ENCODE results near the gene STIM1. TPM values are rescaled to one million over a fixed set of nuclear protein-coding genes. Genes with fewer than 3 reads are reported as not detected.
A peak's percentile ranks its signal among the peaks of the same experiment; 100 is the strongest.

Gene STIM1
- total RNA-seq, 4 donors from 2014 or later = 65.2 to 150 (median 92.6) TPM

DNA sequence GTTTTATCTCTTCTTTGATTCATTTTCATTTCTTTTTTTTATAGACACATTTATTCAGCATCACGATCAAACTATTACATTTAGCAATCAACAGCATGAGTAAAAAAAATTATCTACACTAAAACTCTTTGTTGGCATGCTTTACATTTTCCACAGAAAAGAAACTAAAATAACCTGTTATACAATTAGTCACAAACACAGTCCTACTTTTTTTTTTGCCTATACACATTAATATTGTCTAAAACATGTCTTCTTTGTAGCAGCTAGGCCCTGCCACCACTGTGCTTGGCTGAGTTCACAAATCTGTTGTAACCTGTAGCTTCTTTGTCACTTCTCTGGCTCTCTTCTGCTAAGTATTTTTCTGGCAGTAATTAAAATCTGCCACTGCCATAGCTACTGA lies 117.0 kb downstream of the STIM1 start:
- peak overlapping the region in 2 of 4 donors; percentile 23 to 47 for H3K27ac ChIP-seq (replicated peaks in 1 of 4)
- TF ChIP-seq, protein P1, sequence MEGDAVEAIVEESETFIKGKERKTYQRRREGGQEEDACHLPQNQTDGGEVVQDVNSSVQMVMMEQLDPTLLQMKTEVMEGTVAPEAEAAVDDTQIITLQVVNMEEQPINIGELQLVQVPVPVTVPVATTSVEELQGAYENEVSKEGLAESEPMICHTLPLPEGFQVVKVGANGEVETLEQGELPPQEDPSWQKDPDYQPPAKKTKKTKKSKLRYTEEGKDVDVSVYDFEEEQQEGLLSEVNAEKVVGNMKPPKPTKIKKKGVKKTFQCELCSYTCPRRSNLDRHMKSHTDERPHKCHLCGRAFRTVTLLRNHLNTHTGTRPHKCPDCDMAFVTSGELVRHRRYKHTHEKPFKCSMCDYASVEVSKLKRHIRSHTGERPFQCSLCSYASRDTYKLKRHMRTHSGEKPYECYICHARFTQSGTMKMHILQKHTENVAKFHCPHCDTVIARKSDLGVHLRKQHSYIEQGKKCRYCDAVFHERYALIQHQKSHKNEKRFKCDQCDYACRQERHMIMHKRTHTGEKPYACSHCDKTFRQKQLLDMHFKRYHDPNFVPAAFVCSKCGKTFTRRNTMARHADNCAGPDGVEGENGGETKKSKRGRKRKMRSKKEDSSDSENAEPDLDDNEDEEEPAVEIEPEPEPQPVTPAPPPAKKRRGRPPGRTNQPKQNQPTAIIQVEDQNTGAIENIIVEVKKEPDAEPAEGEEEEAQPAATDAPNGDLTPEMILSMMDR (IDR thresholded peaks at IDR 0.05) = no peak
- no peak for TF ChIP-seq POLR2A (IDR thresholded peaks at IDR 0.05; ENCODE audit: low read depth)
- no peak for TF ChIP-seq EP300 (IDR thresholded peaks at IDR 0.05)
- TF ChIP-seq POLR2AphosphoS5 (IDR thresholded peaks at IDR 0.05) = no peak
- 36% methylated on average over 1 of the region's 1 CpG for WGBS
- H3K4me3 ChIP-seq = no peak overlapping the region
- H3K9me3 ChIP-seq = no peaks in the 10 kb centered on the region
- intact Hi-C loops (cut with DNase I) = no loop called here
- peaks cover 0 to 10% (median 0%) of the 10 kb centered on the region in 4 donors for H3K36me3 ChIP-seq
- no peaks in the 10 kb centered on the region for H3K27me3 ChIP-seq
- DNase-seq (ENCODE audit: extremely low spot score) = no peak
- H3K4me1 ChIP-seq = peaks cover 0 to 43% (median 40%) of the 10 kb centered on the region in 4 donors

DNA sequence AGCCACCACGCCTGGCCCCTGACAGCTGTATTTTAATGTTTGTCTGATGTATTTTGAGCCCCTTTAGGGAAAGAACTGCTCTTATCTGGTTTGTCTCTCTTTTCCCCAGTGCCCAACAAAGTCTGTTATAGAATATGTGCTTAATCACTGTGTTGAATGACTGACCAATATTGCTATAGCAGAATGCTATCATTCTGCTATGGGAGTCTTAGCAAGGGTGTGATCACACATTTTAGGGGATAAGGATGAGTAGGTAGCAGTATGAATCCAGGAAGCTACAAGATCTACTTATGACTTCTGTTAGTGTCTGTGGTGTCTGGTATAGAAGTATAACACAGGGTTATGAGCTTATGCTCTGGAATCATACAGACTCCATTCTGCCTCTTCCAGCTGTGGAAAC lies 121.6 kb downstream of the STIM1 start:
- intact Hi-C loops (cut with DNase I) = no loop called here
- 94% methylated on average over 1 of the region's 1 CpG for WGBS

DNA sequence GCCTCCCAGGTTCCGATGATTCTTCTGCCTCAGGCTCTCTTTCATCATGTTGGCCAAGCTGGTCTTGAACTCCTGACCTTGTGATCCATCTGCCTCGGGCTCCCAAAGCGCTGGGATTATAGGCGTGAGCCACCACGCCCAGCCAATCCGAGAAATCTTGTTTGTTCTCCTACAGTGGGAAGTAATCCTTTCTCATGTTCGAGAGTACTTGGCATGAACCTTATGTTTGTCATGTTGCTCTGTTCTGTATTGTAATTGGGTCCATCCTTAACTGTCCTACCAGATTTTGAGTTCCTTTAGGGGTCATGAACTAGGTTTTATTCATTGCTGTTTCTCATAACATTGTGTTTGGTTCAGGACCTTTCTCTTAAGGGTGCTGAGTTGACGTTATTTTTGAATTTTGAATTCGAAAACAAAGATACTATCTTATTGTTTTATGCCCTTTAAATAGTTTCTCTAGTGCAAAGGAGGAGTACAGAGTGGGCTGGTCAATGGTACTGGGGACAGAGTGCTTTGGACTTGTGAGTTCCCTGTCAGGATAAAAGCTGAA lies 125.7 kb downstream of the STIM1 start:
- no peak overlapping the region for H3K27ac ChIP-seq (replicated peaks in 1 of 4)
- no peaks in the 10 kb centered on the region for H3K27me3 ChIP-seq
- intact Hi-C loops (cut with DNase I) = loop anchor here (10.0 kb wide), 2 partner anchors 84 to 126 kb away; partner anchors contain the start of gene STIM1
- no peaks in the 10 kb centered on the region for H3K9me3 ChIP-seq
- DNase-seq (ENCODE audit: extremely low spot score) = no peak
- no peak for TF ChIP-seq POLR2A (IDR thresholded peaks at IDR 0.05; ENCODE audit: low read depth)
- no peak for TF ChIP-seq POLR2AphosphoS5 (IDR thresholded peaks at IDR 0.05)
- TF ChIP-seq, protein P1 (IDR thresholded peaks at IDR 0.05) = no peak
- no peak for TF ChIP-seq EP300 (IDR thresholded peaks at IDR 0.05)
- H3K36me3 ChIP-seq = no peaks in the 10 kb centered on the region
- WGBS = 93% methylated on average over 9 of the region's 9 CpGs
- peaks cover 9 to 54% (median 36%) of the 10 kb centered on the region in 4 donors for H3K4me1 ChIP-seq
- no peak overlapping the region for H3K4me3 ChIP-seq

More for the DNA sequence above, 121.6 kb downstream of the STIM1 start:
- no peaks in the 10 kb centered on the region for H3K36me3 ChIP-seq
- no peak overlapping the region for H3K4me3 ChIP-seq
- no peak overlapping the region for H3K27ac ChIP-seq (replicated peaks in 1 of 4)
- no peaks in the 10 kb centered on the region for H3K27me3 ChIP-seq
- H3K9me3 ChIP-seq = no peaks in the 10 kb centered on the region
- no peak for TF ChIP-seq POLR2A (IDR thresholded peaks at IDR 0.05; ENCODE audit: low read depth)
- TF ChIP-seq, protein P1 (IDR thresholded peaks at IDR 0.05) = no peak
- no peak for TF ChIP-seq EP300 (IDR thresholded peaks at IDR 0.05)
- TF ChIP-seq POLR2AphosphoS5 (IDR thresholded peaks at IDR 0.05) = no peak
- H3K4me1 ChIP-seq = peaks cover 5 to 29% (median 23%) of the 10 kb centered on the region in 4 donors
- no peak for DNase-seq (ENCODE audit: extremely low spot score)

DNA sequence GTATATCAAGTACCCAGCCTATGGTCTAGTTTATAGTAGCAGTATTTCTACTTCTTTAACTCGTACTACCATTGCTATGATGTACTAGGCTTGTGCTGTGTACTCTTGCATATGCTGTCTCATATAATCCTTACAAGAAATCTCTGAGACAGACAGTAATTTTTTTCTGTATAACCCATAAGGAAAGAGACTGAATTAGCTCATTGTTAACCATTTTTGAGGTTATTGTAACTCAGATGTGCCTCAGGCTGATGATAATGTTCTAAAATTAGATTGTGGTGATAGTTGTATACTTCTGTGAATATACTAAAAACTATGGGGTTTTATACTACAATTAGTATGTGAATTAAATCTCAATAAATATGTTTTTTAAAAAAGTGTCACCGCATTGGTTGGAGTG lies 127.0 kb downstream of the STIM1 start:
- intact Hi-C loops (cut with DNase I) = loop anchor here (10.0 kb wide), 2 partner anchors 82 to 128 kb away; partner anchors contain the start of gene STIM1
- DNase-seq (ENCODE audit: extremely low spot score) = no peak
- H3K27ac ChIP-seq (replicated peaks in 1 of 4) = no peak overlapping the region
- H3K9me3 ChIP-seq = no peaks in the 10 kb centered on the region
- no peaks in the 10 kb centered on the region for H3K27me3 ChIP-seq
- H3K36me3 ChIP-seq = no peaks in the 10 kb centered on the region
- peaks cover 9 to 66% (median 44%) of the 10 kb centered on the region in 4 donors for H3K4me1 ChIP-seq
- TF ChIP-seq POLR2A (IDR thresholded peaks at IDR 0.05; ENCODE audit: low read depth) (no peak), POLR2AphosphoS5 (IDR thresholded peaks at IDR 0.05) (no peak), EP300 (IDR thresholded peaks at IDR 0.05) (no peak)
- TF ChIP-seq, protein P1 (IDR thresholded peaks at IDR 0.05) = no peak
- no peak overlapping the region for H3K4me3 ChIP-seq
- 92% methylated on average over 2 of the region's 2 CpGs for WGBS

Measured in esophagus muscularis mucosa (tissue), 4 donors.